ENCODE measurements around the gene CDH11.

CDH11 gene

DNA sequence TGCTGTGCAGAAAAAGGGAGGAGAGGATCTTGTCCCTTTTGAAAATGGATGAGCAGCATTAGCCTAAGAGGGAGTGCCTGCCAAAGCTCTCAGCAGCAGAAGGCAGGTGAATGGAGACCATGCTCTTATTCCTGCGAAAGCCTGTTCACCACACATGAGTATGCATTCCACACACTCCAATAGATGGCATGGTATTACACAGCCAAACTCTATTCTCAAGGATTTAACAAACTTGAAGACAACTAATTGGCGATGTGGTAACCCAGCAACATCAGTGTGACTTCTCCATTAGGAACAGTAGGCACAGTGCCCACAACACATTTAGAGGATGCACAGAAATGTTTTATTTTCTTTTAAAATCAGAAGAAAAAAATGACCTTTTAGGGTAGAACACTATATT is 77.8 kb downstream of the CDH11 start:
- H3K9me3 ChIP-seq (ENCODE audit: control insufficient read depth, insufficient read depth, low read length), result no peaks in the 10 kb centered on the region
- no peaks in the 10 kb centered on the region for H3K27me3 ChIP-seq (ENCODE audit: control insufficient read depth, insufficient read depth, low read length)
- H3K4me3 ChIP-seq (ENCODE audit: low read depth, low read length), result no peak overlapping the region
- H3K4me1 ChIP-seq (ENCODE audit: control insufficient read depth, insufficient read depth, low read length), result no peaks in the 10 kb centered on the region
- no peaks in the 10 kb centered on the region for H3K36me3 ChIP-seq (ENCODE audit: control insufficient read depth, insufficient read depth, low read length)
- H3K9ac ChIP-seq (ENCODE audit: low read depth, low read length), result no peak overlapping the region

DNA sequence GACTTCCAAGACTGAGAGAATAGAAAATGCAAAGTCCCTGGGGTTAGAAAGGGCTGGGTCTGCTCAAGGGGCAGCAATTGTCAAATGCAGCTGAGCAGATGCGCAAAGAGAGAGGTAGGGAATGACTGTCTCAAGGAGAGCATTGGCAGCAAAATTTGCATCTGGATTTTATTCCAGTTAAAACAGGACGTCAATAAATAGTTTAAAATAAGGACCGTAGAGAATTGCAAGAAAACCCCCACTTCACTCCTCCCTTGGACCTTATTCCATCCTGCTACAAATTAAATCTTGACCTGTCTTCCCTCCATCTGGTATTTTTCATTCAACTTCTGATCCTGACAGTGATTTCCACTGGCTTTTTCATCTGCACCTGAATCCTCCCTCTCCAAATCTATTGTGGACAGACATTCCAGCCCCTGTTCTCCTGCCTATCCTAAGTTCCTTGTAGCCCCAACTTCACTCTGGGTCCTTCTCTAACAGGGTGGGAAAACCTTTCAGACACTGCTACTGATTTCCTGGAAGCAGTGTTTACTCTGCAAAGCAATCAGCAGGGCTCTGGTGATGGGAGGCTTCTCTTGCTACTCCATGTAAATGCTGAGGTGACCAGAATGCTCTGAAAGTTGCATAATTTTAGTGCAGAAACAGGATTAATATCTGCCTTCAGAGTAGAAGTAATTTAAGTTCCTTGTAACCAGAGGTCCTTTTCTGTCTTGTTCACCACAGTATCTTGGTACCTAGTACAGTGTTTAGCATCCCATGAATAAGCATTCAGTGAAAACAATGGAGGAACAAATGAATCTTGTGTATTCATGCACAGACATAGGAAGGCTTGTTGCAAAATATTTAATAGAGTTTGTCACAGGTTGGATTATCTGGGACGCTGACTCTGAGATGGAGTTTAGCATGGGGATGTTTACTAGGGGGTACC is 79.2 kb downstream of the CDH11 start:
- no peaks in the 10 kb centered on the region for H3K4me1 ChIP-seq (ENCODE audit: control insufficient read depth, insufficient read depth, low read length)

DNA sequence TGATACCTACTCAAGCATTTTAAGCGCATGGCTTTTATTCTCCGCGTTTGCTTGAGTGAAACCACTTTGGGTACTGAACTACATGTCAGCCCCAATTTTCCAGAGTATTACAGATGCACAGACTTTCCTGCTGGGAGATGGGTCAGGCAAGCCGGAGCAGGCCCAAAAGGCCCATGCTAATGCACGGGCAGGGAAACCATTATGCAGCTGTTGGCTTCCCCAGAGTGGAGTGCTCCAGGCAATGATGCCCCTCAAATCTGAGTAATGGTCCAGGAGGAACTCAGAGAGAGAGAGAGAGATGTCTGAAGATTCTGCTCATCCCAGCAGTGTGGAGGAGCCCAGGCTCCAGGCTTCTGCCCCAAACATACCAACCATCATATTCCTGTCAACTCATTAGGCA is 80.2 kb downstream of the CDH11 start:
- Histone ChIP-seq H3K36me3 (ENCODE audit: control insufficient read depth, insufficient read depth, low read length) (no peaks in the 10 kb centered on the region), H3K9me3 (ENCODE audit: control insufficient read depth, insufficient read depth, low read length) (no peaks in the 10 kb centered on the region), H3K4me3 (ENCODE audit: low read depth, low read length) (no peak overlapping the region), H3K27me3 (ENCODE audit: control insufficient read depth, insufficient read depth, low read length) (no peaks in the 10 kb centered on the region), H3K9ac (ENCODE audit: low read depth, low read length) (no peak overlapping the region), H3K4me1 (ENCODE audit: control insufficient read depth, insufficient read depth, low read length) (no peaks in the 10 kb centered on the region)

More for the DNA sequence above, 79.2 kb downstream of the CDH11 start:
- no peaks in the 10 kb centered on the region for H3K9me3 ChIP-seq (ENCODE audit: control insufficient read depth, insufficient read depth, low read length)
- no peak overlapping the region for H3K4me3 ChIP-seq (ENCODE audit: low read depth, low read length)
- no peaks in the 10 kb centered on the region for H3K27me3 ChIP-seq (ENCODE audit: control insufficient read depth, insufficient read depth, low read length)
- H3K9ac ChIP-seq (ENCODE audit: low read depth, low read length), result no peak overlapping the region
- no peaks in the 10 kb centered on the region for H3K36me3 ChIP-seq (ENCODE audit: control insufficient read depth, insufficient read depth, low read length)

DNA sequence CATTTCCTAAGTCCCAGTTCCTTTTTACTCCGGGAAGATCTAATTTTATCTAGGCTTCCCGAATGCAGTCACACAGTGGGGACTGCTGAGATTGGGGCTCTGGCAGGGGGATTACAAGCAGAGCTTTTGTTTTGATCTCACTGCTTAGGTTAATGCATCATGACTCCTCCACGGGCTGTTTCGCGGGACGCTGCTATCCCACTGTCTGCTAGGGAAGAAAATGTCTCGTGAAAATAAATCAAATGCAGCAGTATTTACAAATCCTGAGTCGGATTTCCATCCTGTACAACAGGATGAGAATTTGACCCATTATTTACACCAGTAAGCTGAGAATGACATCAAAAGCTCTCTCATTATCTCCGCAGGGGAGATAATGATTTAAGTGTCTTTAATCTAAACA is 83.8 kb downstream of the CDH11 start:
- no peak overlapping the region for H3K9ac ChIP-seq (ENCODE audit: low read depth, low read length)
- H3K27me3 ChIP-seq (ENCODE audit: control insufficient read depth, insufficient read depth, low read length), result no peaks in the 10 kb centered on the region
- no peaks in the 10 kb centered on the region for H3K4me1 ChIP-seq (ENCODE audit: control insufficient read depth, insufficient read depth, low read length)
- no peak overlapping the region for H3K4me3 ChIP-seq (ENCODE audit: low read depth, low read length)
- H3K36me3 ChIP-seq (ENCODE audit: control insufficient read depth, insufficient read depth, low read length), result no peaks in the 10 kb centered on the region
- H3K9me3 ChIP-seq (ENCODE audit: control insufficient read depth, insufficient read depth, low read length), result no peaks in the 10 kb centered on the region

DNA sequence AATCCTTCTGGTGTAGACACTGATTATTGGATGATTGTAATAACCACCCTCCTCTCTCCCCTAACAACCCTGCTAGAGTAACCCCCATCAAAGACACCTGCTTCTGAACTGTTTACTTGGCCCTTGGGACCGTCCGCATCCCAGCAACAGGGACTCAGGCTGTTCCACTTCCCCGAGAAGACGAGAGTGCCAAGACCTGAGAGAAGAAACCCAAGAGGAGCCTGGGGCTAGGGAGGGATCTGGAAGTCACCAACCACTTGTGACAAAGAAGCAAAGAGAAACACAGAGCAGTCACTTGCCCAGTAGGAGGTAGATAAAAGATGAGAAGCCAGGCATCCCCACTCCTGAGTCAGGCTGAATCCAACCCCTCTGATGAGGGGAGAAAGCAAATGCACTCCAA is 84.3 kb downstream of the CDH11 start:
- no peak overlapping the region for H3K9ac ChIP-seq (ENCODE audit: low read depth, low read length)
- no peak overlapping the region for H3K4me3 ChIP-seq (ENCODE audit: low read depth, low read length)
- no peaks in the 10 kb centered on the region for H3K27me3 ChIP-seq (ENCODE audit: control insufficient read depth, insufficient read depth, low read length)
- H3K36me3 ChIP-seq (ENCODE audit: control insufficient read depth, insufficient read depth, low read length), result no peaks in the 10 kb centered on the region
- H3K9me3 ChIP-seq (ENCODE audit: control insufficient read depth, insufficient read depth, low read length), result no peaks in the 10 kb centered on the region
- no peaks in the 10 kb centered on the region for H3K4me1 ChIP-seq (ENCODE audit: control insufficient read depth, insufficient read depth, low read length)

DNA sequence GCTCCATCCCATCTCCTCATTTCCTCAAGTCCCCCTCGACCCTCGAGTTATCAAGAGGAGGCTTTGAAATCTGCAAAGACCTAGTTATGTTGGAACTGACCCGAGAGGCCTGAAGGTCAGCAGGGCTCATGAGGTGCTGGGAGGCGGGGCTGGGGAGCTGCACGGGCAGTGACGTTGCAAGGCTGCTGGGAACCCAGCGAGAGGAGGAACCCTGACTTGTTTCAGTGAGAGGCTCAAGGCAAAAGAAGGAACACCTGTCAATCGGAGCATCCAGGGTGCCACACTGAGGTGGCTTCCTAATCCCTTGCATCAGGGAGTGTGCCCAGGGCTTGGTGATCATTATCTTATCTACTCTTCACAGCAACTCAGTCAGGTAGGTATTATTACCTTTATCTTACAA is 86.9 kb downstream of the CDH11 start:
- Histone ChIP-seq H3K4me1 (ENCODE audit: control insufficient read depth, insufficient read depth, low read length) (no peaks in the 10 kb centered on the region), H3K9ac (ENCODE audit: low read depth, low read length) (no peak overlapping the region), H3K4me3 (ENCODE audit: low read depth, low read length) (no peak overlapping the region), H3K36me3 (ENCODE audit: control insufficient read depth, insufficient read depth, low read length) (no peaks in the 10 kb centered on the region), H3K27me3 (ENCODE audit: control insufficient read depth, insufficient read depth, low read length) (no peaks in the 10 kb centered on the region), H3K9me3 (ENCODE audit: control insufficient read depth, insufficient read depth, low read length) (no peaks in the 10 kb centered on the region)

DNA sequence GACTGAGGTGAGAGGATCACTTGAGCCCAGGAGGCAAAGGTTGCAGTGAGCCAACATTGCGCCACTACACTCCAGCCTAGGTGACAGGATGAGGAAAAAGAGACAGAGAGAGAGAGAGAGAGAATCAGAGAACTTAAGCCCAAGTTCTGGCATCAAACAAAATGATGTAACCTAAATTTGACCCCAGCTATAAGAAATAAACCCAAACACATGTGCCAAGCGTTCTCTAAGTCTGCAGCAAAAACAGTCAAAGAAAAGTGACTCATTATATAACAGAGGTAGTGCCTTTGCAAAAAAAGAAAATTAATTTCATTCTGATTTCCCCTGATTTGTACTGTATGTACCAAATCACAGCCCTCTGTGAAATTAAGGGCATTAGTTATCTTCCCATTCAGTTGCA is 89.5 kb downstream of the CDH11 start:
- Histone ChIP-seq H3K9ac (ENCODE audit: low read depth, low read length) (no peak overlapping the region), H3K9me3 (ENCODE audit: control insufficient read depth, insufficient read depth, low read length) (no peaks in the 10 kb centered on the region), H3K27me3 (ENCODE audit: control insufficient read depth, insufficient read depth, low read length) (no peaks in the 10 kb centered on the region), H3K4me1 (ENCODE audit: control insufficient read depth, insufficient read depth, low read length) (no peaks in the 10 kb centered on the region), H3K36me3 (ENCODE audit: control insufficient read depth, insufficient read depth, low read length) (no peaks in the 10 kb centered on the region), H3K4me3 (ENCODE audit: low read depth, low read length) (no peak overlapping the region)

DNA sequence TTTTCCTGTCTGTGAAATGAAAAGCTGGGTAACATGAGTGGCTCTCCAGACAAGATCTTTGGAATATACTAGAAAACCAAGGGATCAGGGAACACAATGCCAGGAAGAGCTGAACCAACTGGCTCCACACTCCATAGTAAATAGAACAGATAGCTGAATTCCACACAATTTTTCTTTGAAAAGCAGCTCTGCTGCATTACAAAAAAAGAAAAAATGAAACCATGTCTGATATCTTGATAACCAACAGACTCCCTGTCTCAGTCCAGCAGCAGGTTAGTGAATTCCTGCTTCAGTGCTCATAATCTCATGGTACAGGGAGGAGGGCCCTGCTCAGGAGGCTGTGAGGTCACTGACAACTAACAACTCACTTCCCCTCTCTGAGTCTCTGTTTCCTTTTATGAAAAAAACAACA is 97.1 kb downstream of the CDH11 start:
- Histone ChIP-seq H3K9me3 (ENCODE audit: control insufficient read depth, insufficient read depth, low read length) (no peaks in the 10 kb centered on the region), H3K27me3 (ENCODE audit: control insufficient read depth, insufficient read depth, low read length) (no peaks in the 10 kb centered on the region), H3K36me3 (ENCODE audit: control insufficient read depth, insufficient read depth, low read length) (no peaks in the 10 kb centered on the region), H3K4me1 (ENCODE audit: control insufficient read depth, insufficient read depth, low read length) (no peaks in the 10 kb centered on the region), H3K4me3 (ENCODE audit: low read depth, low read length) (no peak overlapping the region), H3K9ac (ENCODE audit: low read depth, low read length) (no peak overlapping the region)

DNA sequence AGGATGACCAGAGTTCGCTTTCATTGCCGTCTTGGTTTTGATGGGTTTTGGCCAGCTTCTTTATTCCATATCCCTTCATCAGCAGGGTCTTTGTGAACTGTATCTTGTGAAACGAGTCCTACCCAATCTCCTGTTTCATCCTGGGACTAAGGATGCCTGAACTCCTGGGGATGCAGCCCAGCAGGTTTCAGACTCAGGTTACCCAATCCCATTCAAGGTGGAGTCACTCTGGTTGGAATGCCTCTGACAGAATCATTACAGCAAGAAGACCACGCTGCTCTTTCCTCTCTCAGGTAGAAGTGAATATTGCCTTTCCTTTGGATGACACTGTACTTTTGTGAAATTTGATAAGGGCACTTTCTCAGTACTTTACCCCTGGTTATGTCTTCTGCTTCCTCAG is 98.1 kb downstream of the CDH11 start:
- Histone ChIP-seq H3K4me3 (ENCODE audit: low read depth, low read length) (no peak overlapping the region), H3K27me3 (ENCODE audit: control insufficient read depth, insufficient read depth, low read length) (no peaks in the 10 kb centered on the region), H3K4me1 (ENCODE audit: control insufficient read depth, insufficient read depth, low read length) (no peaks in the 10 kb centered on the region), H3K9me3 (ENCODE audit: control insufficient read depth, insufficient read depth, low read length) (no peaks in the 10 kb centered on the region), H3K36me3 (ENCODE audit: control insufficient read depth, insufficient read depth, low read length) (no peaks in the 10 kb centered on the region), H3K9ac (ENCODE audit: low read depth, low read length) (no peak overlapping the region)

DNA sequence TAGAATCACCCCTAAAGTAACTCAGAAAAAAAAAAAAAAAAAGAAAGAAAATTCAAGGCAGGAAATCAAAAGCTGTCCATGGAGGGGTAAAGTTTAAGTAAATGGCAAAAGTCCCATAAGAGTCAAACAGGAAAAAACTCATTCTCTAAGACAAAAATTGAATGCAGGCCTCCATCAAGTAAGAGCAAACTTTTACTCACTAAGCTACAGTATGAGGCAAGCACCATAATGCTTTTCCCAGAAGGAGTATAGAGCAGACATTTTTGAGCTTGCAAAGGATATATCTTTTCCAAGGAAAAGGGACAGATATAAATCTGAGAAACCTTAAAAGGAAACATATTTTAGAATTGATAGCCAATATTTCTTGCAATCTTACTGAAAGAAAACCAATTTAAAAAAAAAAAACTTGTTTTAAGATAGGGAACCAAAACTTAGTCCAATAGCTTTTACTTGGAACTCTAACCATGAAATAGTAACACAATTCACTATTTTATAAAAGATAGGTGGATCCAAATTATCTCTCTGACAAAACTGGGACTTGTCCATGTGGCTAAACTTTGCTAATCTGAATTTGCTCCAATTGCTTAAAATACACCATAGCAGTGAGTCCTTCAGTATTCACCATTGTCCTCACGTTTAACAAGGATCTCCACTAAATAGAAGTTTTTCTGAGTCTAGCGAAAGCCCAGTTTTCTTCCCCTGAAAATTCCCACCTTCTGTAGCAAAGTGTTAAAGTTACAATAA is 99.8 kb downstream of the CDH11 start:
- Histone ChIP-seq H3K27me3 (ENCODE audit: control insufficient read depth, insufficient read depth, low read length) (no peaks in the 10 kb centered on the region), H3K9ac (ENCODE audit: low read depth, low read length) (no peak overlapping the region), H3K4me1 (ENCODE audit: control insufficient read depth, insufficient read depth, low read length) (no peaks in the 10 kb centered on the region), H3K4me3 (ENCODE audit: low read depth, low read length) (no peak overlapping the region), H3K36me3 (ENCODE audit: control insufficient read depth, insufficient read depth, low read length) (no peaks in the 10 kb centered on the region), H3K9me3 (ENCODE audit: control insufficient read depth, insufficient read depth, low read length) (no peaks in the 10 kb centered on the region)

DNA sequence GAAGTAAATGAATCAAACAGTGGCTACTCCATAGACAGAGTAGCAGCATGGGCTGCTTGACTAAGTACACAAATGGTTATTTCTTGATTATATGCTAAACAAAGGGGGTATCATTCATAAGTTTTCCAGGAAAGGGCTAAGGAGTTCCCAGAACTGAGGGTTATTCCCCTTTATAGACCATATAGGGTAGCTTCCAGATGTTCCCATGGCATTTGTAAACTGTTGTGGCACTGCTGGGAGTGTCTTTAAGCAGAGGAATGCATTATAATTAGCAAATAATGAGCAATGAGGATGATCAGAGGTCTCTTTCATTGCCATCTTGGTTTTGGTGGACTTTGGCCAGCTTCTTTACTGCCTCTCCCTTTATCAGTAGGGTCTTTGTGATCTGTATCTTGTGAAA is 105.1 kb downstream of the CDH11 start:
- no peaks in the 10 kb centered on the region for H3K9me3 ChIP-seq (ENCODE audit: control insufficient read depth, insufficient read depth, low read length)
- H3K9ac ChIP-seq (ENCODE audit: low read depth, low read length), result no peak overlapping the region
- H3K4me3 ChIP-seq (ENCODE audit: low read depth, low read length), result no peak overlapping the region
- H3K4me1 ChIP-seq (ENCODE audit: control insufficient read depth, insufficient read depth, low read length), result no peaks in the 10 kb centered on the region
- no peaks in the 10 kb centered on the region for H3K36me3 ChIP-seq (ENCODE audit: control insufficient read depth, insufficient read depth, low read length)
- no peaks in the 10 kb centered on the region for H3K27me3 ChIP-seq (ENCODE audit: control insufficient read depth, insufficient read depth, low read length)

DNA sequence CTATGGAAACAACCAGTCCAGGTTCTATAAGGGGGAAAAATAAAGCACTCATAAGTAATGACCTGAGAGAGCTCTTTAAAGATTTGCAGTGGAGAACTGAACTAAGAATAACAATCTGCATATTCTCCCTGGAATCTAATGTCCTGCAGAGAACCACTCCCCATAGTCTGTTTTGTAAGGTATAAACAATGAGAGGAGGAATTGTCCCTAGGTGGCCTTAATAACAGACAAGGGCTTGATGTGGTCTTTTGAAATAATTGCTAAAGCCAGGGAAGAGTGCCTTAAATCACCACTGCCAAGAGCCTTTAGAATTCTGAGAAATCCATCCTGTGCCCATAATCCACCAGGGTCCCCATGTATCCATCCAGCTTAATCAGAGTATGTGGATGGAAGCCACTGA is 106.3 kb downstream of the CDH11 start:
- Histone ChIP-seq H3K4me1 (ENCODE audit: control insufficient read depth, insufficient read depth, low read length) (no peaks in the 10 kb centered on the region), H3K9ac (ENCODE audit: low read depth, low read length) (no peak overlapping the region), H3K36me3 (ENCODE audit: control insufficient read depth, insufficient read depth, low read length) (no peaks in the 10 kb centered on the region), H3K27me3 (ENCODE audit: control insufficient read depth, insufficient read depth, low read length) (no peaks in the 10 kb centered on the region), H3K4me3 (ENCODE audit: low read depth, low read length) (no peak overlapping the region), H3K9me3 (ENCODE audit: control insufficient read depth, insufficient read depth, low read length) (no peaks in the 10 kb centered on the region)

All from iPS-15b (cell line).